Measurements from ENCODE around the gene CACNG5.

DNA sequence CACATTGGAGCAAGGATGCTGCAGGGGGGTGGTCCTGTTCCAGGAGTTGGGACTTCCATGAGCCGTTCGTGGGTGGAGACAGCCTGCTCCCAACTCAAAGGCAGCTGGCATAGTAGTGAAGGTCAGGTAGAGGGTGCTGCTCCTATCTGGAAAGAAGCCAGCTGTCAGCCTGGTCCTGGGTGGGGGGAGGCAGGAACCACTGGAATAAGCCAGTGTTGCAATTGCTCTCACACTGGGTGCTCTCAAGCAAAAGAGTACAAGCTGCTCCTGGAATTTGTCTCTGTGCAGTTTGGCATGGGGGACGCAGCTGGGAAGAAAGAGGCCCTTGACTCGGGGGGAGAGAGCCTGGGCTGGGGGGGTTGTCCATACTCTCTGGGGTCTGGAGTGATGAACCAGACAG is 8.7 kb downstream of the CACNG5 start:
- TF ChIP-seq CTCF (IDR thresholded peaks at IDR 0.05; ENCODE audit: insufficient read depth, low read length) (no peak), GABPA (IDR thresholded peaks at IDR 0.05; ENCODE audit: low read depth) (no peak)
- TF ChIP-seq, protein P1, sequence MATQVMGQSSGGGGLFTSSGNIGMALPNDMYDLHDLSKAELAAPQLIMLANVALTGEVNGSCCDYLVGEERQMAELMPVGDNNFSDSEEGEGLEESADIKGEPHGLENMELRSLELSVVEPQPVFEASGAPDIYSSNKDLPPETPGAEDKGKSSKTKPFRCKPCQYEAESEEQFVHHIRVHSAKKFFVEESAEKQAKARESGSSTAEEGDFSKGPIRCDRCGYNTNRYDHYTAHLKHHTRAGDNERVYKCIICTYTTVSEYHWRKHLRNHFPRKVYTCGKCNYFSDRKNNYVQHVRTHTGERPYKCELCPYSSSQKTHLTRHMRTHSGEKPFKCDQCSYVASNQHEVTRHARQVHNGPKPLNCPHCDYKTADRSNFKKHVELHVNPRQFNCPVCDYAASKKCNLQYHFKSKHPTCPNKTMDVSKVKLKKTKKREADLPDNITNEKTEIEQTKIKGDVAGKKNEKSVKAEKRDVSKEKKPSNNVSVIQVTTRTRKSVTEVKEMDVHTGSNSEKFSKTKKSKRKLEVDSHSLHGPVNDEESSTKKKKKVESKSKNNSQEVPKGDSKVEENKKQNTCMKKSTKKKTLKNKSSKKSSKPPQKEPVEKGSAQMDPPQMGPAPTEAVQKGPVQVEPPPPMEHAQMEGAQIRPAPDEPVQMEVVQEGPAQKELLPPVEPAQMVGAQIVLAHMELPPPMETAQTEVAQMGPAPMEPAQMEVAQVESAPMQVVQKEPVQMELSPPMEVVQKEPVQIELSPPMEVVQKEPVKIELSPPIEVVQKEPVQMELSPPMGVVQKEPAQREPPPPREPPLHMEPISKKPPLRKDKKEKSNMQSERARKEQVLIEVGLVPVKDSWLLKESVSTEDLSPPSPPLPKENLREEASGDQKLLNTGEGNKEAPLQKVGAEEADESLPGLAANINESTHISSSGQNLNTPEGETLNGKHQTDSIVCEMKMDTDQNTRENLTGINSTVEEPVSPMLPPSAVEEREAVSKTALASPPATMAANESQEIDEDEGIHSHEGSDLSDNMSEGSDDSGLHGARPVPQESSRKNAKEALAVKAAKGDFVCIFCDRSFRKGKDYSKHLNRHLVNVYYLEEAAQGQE (IDR thresholded peaks at IDR 0.05; ENCODE audit: insufficient replicate concordance, low read depth): no peak
